Measurements from ENCODE around the gene KRT77. TPM values are rescaled to one million over a fixed set of nuclear protein-coding genes. Genes with fewer than 3 reads are reported as not detected.

KRT77 gene
- total and polyA plus RNA-seq, 4 donors: not detected

DNA sequence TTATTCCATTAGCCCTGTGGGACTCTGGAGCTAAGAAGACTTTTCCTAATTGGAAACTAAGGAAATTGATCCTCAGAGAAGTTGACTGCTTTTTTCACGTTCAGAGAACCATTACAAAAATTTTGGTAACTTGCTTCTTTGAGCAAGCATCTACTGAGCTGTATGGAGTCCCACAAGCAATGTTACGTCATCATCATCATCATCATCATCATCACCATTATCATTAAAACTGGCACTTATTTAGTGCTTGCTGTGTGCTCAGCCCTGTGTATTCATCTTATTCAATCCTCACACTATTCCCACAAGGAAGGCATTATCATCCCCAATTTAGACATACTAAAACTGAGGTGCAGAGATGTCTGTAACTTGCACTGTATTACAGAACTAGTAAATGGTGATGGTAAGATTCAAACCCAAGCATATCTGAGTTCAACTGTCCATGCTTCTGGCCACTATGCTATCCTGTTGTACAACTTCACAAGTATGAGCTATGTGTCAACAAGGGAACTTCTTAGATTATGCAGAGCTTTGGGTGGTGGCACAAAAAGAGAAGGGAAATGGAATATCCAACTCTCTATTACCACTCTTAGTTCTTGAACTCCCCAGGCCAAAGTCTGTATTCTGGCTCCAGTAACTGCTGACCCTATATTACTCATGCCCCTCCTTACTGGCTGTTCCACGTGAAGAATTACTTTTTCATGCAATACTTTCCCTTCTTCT is 29.5 kb downstream of the KRT77 start:
- Histone ChIP-seq H3K9ac (ENCODE audit: insufficient read depth in 1 of 2, low read length in 2 of 2) (no peak overlapping the region), H3K27ac (ENCODE audit: low read depth in 1 of 2, low read length in 1 of 2) (no peak overlapping the region), H3K27me3 (ENCODE audit: control insufficient read depth in 3 of 3, insufficient read depth in 3 of 3, low read length in 2 of 3) (peaks cover 0 to 23% (median 0%) of the 10 kb centered on the region in 3 donors), H3K4me1 (ENCODE audit: control insufficient read depth in 5 of 5, insufficient read depth in 5 of 5, low read length in 5 of 5) (no peaks in the 10 kb centered on the region), H3K9me3 (ENCODE audit: control insufficient read depth in 4 of 4, insufficient read depth in 3 of 4, low read length in 3 of 4) (peaks cover 0 to 1% (median 0%) of the 10 kb centered on the region in 4 donors), H3K4me3 (no peak overlapping the region), H3K36me3 (ENCODE audit: control insufficient read depth in 4 of 4, insufficient read depth in 4 of 4, low read length in 4 of 4) (no peaks in the 10 kb centered on the region)
- no peak for ATAC-seq (ENCODE audit: insufficient read depth, low FRiP score)
- 64 to 74% methylated on average over 3 of the region's 3 CpGs for WGBS, 2 donors
- TF ChIP-seq CTCF (IDR thresholded peaks at IDR 0.05; ENCODE audit: control extremely low read depth, extremely low read depth): no peak
- no peak for DNase-seq

DNA sequence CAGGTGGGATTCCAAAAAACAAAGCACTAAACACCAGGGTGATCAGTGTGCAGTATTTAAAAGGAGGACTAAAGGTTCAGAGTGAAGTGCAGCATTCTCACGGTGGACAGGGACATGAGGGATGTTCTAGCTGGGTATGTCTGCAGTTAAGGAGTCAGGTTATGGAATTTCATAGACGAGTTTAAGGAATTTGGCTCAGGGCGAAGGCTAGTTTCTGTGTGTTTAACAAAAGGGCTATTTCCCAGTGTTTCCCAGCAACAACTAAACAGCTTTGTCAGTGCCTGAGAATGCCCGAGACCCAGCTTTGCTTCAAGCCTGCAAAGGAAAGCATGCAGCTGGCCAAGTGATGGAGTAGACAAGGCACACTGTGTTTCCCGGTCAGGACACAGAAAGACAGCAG is 30.1 kb downstream of the KRT77 start:
- WGBS, 2 donors: 65 to 82% methylated on average over 5 of the region's 5 CpGs
- Histone ChIP-seq H3K4me3 (no peak overlapping the region), H3K9ac (ENCODE audit: insufficient read depth in 1 of 2, low read length in 2 of 2) (no peak overlapping the region), H3K27ac (ENCODE audit: low read depth in 1 of 2, low read length in 1 of 2) (no peak overlapping the region), H3K36me3 (ENCODE audit: control insufficient read depth in 4 of 4, insufficient read depth in 4 of 4, low read length in 4 of 4) (no peaks in the 10 kb centered on the region), H3K27me3 (ENCODE audit: control insufficient read depth in 3 of 3, insufficient read depth in 3 of 3, low read length in 2 of 3) (peaks cover 0 to 28% (median 0%) of the 10 kb centered on the region in 3 donors), H3K9me3 (ENCODE audit: control insufficient read depth in 4 of 4, insufficient read depth in 3 of 4, low read length in 3 of 4) (peaks cover 0 to 1% (median 0%) of the 10 kb centered on the region in 4 donors), H3K4me1 (ENCODE audit: control insufficient read depth in 5 of 5, insufficient read depth in 5 of 5, low read length in 5 of 5) (no peaks in the 10 kb centered on the region)
- DNase-seq: peak in 2 of 3 donors; percentile 11 to 14
- no peak for ATAC-seq (ENCODE audit: insufficient read depth, low FRiP score)
- no peak for TF ChIP-seq CTCF (IDR thresholded peaks at IDR 0.05; ENCODE audit: control extremely low read depth, extremely low read depth)

GRCh38 chr12:52672321-52672933 is 30.9 kb downstream of the KRT77 start:
- Histone ChIP-seq H3K4me1 (ENCODE audit: control insufficient read depth in 5 of 5, insufficient read depth in 5 of 5, low read length in 5 of 5) (no peaks in the 10 kb centered on the region), H3K9ac (ENCODE audit: insufficient read depth in 1 of 2, low read length in 2 of 2) (no peak overlapping the region), H3K4me3 (no peak overlapping the region), H3K9me3 (ENCODE audit: control insufficient read depth in 4 of 4, insufficient read depth in 3 of 4, low read length in 3 of 4) (peaks cover 0 to 1% (median 0%) of the 10 kb centered on the region in 4 donors), H3K27me3 (ENCODE audit: control insufficient read depth in 3 of 3, insufficient read depth in 3 of 3, low read length in 2 of 3) (peaks cover 0 to 31% (median 0%) of the 10 kb centered on the region in 3 donors), H3K27ac (ENCODE audit: low read depth in 1 of 2, low read length in 1 of 2) (no peak overlapping the region), H3K36me3 (ENCODE audit: control insufficient read depth in 4 of 4, insufficient read depth in 4 of 4, low read length in 4 of 4) (no peaks in the 10 kb centered on the region)
- ATAC-seq (ENCODE audit: insufficient read depth, low FRiP score) (no peak), DNase-seq (no peak)
- WGBS, 2 donors: 56 to 80% methylated on average over 2 of the region's 2 CpGs
- TF ChIP-seq CTCF (IDR thresholded peaks at IDR 0.05; ENCODE audit: control extremely low read depth, extremely low read depth): no peak

All from lung (tissue), 12 donors.